HG02970 (cell line): ENCODE measurements around the gene LALBA.
"Not testable (repeated sequence)": the region's sequence is repeated elsewhere in the genome, so short reads cannot be mapped to it uniquely, and the experiment has no call there.

Source experiments
- ATAC-seq: cut with Tn5 transposase; IDR thresholded peaks from one replicate; pipeline ENCODE4 v1.9.1; 2021; ENCODE audit warnings: mild to moderate bottlenecking, moderate library complexity, moderate number of reproducible peaks; ENCODE audit not compliant: unreplicated experiment, low FRiP score

The LALBA gene

GRCh38 chr12:48569946-48570345, at the start of gene LALBA:
Gene LALBA, minus strand, starts transcription at chr12:48570046. Its CDS starts 26 bp downstream, at chr12:48570020.
- no peak for ATAC-seq

- ATAC-seq: peak; percentile 71
These were observed 48.7 kb upstream of the LALBA start for GRCh38 chr12:48618541-48618940.

GRCh38 chr12:48615681-48616080, 45.8 kb upstream of the LALBA start:
- ATAC-seq: no peak

- no peak for ATAC-seq
These were observed 43.5 kb upstream of the LALBA start for GRCh38 chr12:48613321-48613720.

- ATAC-seq: no peak
These were observed 32.5 kb upstream of the LALBA start for GRCh38 chr12:48602192-48602989.

- ATAC-seq: peak; percentile 55
These were observed 31.3 kb upstream of the LALBA start for GRCh38 chr12:48601013-48601756.

GRCh38 chr12:48600552-48600951, 30.7 kb upstream of the LALBA start:
- no peak for ATAC-seq

- no peak for ATAC-seq
These were observed 22.8 kb upstream of the LALBA start for GRCh38 chr12:48592591-48593086.

GRCh38 chr12:48586361-48586760, 16.5 kb upstream of the LALBA start:
- ATAC-seq: no peak

GRCh38 chr12:48583728-48584127, 13.9 kb upstream of the LALBA start:
- ATAC-seq: no peak

GRCh38 chr12:48580831-48581230, 11.0 kb upstream of the LALBA start:
- no peak for ATAC-seq

- ATAC-seq: no peak
These were observed 2.5 kb upstream of the LALBA start for GRCh38 chr12:48572326-48572725.

- ATAC-seq: no peak
These were observed 2.1 kb downstream of the LALBA start for GRCh38 chr12:48567731-48568130.

- no peak for ATAC-seq
These were observed 11.9 kb downstream of the LALBA start for GRCh38 chr12:48557919-48558318.

- no peak for ATAC-seq
These were observed 13.2 kb downstream of the LALBA start for GRCh38 chr12:48556631-48557030.

GRCh38 chr12:48553666-48554343, 16.0 kb downstream of the LALBA start:
- not testable (repeated sequence) for ATAC-seq

GRCh38 chr12:48551636-48552035, 18.2 kb downstream of the LALBA start:
- not testable (repeated sequence) for ATAC-seq

- not testable (repeated sequence) for ATAC-seq
These were observed 22.8 kb downstream of the LALBA start for GRCh38 chr12:48547012-48547411.

GRCh38 chr12:48545833-48546469, 23.9 kb downstream of the LALBA start:
- no peak for ATAC-seq

- no peak for ATAC-seq
These were observed 27.4 kb downstream of the LALBA start for GRCh38 chr12:48542300-48542928.
